Stimulated activated CD4-positive, alpha-beta T cell treated with anti-CD3 and anti-CD28 coated beads, Interleukin-2, amount 100 ng/mL, for 48 hours (primary cell): ENCODE measurements around the gene ENTPD6.
"Not testable (repeated sequence)": the region's sequence is repeated elsewhere in the genome, so short reads cannot be mapped to it uniquely, and the experiment has no call there.

Experiments
- DNase-seq, 2 donors: peaks; one replicate each; pipeline ENCODE4 v3.0.0-alpha.2; 2020

Gene ENTPD6

DNA sequence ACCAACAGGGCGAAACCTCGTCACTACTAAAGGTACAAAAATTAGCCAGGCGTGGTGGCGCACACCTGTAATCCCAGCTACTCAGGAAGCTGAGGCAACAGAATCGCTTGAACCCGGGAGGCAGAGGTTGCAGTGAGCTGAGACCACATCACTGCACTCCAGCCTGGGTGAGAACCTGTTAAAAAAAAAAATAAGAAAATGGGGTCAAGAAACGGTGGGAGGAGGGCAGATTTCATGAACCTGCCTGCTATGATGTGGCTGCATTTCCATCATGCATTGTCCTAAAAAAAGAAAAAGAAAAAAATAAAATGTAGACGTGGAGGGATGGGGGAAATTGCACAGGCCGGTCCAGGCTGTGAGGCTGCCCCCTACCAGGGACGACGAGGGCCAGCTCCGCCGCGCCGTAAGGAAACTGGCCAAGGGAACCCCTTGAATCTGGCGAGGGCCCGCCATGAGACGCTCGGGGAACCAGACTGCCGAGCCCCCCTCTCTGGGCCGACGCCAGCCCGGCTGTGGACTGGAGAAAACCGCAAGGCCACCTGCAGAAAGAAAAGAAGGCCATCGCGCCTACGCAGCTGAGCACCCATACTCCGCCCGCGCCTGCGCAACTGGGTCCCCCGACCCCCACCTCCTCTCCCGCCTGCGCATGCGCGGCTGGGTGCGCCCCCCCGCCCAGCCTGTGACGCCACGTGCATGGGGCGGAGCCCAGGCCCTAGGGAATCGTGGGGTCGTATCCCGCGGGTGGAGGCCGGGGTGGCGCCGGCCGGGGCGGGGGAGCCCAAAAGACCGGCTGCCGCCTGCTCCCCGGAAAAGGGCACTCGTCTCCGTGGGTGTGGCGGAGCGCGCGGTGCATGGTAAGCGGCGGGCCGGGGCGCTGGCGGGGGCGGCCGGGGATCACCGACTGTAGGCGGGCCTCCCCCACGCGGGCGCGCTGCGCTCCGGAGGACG is at the start of gene ENTPD6:
TSS of gene ENTPD6 (plus strand) at position 699 of the 948 bp plus-strand sequence. CDS start 10,825 bp downstream, outside the sequence.
- peak; percentile 85 to 89 for DNase-seq

DNA sequence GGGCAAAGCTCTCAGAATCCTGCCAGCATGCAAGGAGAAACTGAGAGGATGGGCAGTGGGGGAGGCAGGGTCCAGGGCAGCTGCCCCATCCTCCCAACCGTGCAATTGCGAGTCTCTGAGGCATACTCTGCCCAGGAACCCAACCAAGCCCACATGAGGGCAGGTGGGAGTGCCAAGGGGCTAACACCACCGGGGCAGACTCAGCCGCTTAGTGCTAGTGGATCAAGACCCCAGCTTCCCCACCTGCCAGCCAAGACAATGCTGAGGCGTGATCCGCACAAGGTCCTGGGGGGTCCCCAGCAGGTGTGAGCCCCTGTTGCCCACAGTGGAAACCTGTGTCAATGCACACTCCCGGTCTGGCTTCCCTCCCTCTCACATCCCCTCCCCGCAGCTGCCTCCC is 48.5 kb upstream of the ENTPD6 start:
- DNase-seq, result no peak

DNA sequence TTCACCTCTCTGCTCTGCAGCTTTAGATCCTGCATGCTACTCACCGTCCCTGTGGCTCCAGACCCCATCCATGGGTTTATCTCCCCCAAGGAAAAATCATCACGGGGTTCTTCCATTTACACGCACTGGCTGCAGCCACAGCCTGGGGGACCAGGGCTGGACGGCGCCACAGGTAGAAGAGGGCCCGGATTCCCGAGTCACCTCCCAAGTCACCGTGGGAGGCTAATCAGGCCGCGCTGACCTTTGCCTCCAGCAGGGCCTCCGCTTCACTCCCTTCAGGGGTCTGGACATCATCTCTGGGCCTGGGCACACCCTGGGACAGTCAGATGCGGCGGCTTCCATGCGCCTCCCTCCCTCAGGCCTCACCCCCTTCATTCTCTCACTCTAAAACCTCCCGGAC is 47.8 kb upstream of the ENTPD6 start:
- no peak for DNase-seq

DNA sequence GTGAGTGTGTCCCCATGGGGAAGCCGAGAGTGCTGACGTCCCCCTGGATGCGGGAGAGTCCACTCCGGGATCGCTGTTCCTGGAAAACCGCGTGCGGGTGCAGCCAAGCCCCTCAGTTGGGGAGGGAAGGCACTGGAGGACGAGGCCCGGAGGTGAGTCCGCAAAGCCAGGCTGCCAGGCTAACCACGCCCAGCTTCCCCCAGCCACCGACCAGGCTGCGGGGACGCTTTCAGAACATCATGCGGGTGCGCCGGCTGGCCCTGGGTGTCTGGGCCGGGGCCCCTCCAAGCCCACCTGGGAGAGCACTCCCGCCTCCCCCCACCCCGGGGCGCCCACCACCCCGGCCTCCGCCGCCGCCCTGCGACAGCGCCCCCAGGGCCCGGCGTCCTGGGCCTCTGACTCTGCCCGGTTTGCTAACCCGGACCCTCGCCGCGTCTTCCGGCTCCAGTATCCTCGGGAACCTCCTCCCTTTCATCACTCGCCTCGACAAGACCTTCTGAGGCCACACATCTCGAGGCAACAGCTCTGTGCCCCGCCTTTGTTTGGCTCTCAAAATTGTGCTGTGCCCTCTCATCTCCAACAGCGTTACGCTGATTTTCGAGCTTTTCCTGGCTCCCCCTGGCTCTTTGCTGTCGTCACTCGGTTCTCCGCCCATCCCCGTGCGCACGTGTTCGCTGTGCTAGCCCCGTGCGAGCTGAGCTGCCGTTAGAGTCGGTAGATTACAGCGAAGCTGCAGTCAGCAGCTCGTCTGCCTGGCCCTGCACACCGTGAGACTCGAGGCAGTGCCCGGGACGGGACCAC is 47.1 kb upstream of the ENTPD6 start:
- peak; percentile 35 to 44 for DNase-seq

DNA sequence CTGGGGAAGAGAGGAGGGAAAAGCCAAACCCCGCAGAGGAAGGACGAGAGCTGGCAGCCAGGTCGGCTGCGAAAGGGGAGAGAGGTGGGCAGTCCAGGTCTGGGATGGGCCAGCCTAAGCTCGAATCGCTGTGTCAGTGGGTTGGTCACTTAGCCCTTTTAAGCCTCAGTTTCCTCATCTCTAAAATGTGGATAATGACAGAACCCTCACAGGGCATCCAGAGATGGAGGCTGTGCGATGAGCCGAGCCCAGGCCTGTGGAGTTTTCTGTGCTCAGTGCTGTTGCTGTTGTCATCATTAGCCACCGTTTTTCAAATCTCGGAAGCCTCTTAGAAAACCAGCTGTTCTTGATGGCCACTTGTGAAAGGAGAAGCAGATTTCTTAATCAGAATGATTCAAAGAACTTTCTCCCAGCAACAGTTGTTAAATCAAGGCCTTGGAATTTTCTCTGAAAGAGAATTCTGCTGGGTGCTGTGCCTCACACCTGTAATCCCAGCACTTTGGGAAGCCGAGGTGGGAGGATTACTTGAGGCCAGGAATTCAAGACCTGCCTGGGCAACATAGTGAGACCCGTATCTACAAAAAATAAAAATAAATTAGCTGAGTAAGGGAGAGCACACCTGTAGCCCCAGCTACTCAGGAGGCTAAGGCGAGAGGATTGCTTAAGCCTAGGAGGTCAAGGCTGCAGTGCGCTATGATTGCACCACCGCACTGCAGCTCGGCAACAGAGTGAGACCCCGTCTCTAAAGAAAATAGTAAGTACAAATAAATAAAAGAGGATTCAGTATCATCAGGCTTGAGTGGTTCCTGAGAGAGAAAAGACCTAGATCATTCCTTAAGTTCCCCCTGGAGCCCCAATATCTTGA is 46.3 kb upstream of the ENTPD6 start:
- DNase-seq, result no peak

DNA sequence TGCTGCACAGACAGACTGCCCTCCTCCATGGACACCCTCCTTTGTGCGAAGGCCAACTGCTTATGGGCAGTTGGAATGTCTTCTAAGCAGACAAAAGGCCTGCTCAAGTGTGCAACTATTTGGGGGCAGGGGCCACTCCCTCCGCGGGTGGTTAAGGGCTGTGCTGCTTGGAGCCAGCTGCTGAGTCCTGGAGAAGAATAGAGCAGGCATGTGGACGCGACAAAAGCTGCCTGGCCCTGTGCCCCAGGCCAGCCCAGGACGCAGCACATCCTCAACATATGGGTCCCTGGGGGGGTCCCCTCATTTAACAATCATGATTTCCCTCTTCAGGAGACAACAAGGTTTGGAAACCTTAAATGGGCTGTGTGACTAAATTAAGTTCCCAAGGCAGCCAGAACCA is 45.5 kb upstream of the ENTPD6 start:
- DNase-seq, result no peak

DNA sequence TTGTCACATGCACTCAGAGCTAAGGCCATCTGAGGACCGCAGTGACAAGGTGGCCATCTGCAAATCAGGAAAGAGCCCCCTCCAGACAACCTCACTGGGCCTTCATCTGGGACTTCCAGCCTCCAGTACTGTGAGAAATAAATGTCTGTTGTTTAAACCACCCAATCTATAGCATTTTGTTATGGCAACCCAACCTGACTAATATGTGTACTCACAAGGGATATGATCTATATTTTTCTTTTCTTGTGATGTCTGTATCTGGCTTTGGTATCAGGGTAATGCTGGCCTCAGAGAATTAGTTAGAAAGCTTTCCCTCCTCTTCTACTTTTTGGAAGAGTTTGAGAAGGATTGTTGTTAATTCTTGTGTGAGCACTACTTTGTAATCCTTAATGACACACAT is 37.5 kb upstream of the ENTPD6 start:
- no peak for DNase-seq

DNA sequence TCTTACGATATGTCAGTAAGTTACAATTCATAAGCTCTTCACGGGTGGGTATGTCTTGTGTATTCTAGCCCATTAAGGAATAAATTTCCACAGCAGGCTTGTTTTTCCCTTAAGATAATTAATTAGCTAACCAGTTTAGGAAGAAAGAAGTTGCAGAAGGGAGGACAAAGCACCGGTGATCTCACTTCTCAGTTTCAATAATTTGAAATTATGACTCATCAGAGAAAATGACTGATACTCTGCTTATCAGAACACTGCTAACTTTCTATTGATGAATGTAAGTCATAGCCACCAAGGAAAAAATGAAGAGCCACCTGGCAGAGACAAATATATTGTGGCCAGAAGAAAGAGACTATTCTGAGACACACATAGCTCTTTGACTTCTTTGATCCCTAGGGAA is 35.0 kb upstream of the ENTPD6 start:
- DNase-seq, result no peak

DNA sequence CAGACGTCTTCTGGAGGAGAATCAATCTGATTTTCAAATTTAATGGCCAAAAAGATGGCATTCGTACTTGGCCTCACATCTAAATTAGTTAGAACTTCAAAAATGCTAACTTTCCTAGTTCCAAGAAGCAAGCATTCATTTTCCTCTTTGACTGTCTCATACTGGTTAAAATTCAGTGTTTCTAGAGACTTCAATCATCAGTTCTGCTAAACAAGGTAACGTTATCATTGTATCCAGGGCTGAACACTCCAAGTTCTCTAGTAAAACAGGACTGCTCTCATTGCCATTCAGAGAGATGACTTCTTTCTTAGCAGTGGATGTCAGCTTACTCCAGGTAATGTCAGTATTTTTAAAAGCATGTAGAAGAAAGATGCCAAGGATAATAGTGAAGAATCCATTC is 34.6 kb upstream of the ENTPD6 start:
- no peak for DNase-seq

DNA sequence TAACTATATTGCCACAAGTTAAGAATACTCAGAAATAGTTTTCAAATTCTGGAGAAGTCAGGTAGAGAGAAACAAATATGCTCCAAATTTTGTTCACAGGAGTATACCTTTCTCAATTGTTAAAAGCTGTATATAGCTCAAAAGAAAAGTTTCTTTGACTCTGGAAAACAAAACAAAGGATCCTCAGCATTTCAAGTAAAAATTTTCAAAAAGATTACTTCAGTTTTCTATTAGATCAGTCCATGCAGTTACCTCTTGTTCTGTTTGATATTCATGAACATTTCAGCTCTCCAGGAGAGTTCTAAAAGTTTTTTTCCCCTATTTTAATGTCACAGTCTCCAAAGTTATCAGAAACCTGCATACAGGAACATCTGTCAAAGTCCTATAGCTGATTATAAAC is 30.4 kb upstream of the ENTPD6 start:
- no peak for DNase-seq

DNA sequence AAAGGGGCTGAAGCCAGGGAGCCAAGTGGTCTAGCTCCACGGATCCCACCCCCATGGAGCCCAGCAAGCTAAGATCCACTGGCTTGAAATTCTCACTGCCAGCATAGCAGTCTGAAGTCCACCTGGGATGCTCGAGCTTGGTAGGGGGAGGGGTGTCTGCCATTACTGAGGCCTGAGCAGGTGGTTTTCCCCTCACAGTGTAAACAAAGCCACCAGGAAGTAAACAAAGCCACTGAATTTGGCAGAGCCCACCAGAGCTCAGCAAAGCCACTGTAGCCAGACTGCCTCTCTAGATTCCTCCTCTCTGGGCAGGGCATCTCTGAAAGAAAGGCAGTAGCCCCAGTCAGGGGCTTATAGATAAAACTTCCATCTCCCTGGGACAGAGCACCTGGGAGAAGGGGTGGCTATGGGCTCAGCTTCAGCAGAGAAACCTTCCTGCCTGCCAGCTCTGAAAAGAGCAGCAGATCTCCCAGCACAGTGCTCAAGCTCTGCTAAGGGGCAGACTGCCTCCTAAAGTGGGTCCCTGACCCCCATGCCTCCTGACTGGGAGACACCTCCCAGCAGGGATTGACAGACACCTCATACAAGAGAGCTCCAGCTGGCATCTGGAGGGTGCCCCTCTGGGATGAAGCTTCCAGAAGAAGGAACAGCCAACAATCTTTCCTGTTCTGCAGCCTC is 29.3 kb upstream of the ENTPD6 start:
- DNase-seq, result not testable (repeated sequence)

DNA sequence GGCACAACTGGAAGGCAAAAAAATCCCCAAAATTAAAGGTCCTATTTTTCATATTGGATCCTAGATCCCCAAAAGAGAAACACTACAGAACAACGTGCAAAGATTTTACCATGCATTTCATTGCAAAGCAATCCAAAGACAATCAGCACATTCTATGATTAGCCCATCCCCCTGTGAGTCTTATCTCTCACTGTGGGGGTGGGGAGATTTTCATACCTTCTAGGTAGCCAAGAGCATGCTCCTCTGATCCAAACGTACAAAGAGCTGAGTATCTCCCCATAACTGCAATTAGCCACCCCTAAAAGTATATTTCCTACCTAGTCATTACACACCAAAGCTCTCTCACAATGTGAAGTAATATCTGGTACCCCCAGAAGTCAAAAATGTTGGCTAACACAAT is 22.2 kb upstream of the ENTPD6 start:
- DNase-seq, result no peak

DNA sequence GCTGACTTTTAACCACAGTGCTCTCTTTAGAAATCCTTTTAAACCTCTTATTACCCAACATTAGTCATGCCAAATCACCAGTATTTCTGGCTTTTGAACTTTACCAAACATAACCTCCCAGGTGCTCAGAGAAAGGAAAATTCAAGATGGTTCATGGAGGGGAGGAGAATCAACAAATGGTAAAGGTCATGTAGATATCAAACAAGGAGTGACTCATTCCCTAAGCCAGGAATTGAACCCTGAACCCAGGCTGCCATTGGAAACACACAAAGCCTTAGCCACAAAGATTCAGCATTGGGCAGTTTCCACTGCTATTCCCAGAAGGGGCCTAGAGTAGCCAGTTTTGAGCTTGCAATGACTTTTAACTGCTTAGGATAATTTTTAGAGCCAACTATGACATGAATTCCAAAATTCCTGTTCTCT is 21.6 kb upstream of the ENTPD6 start:
- no peak for DNase-seq

DNA sequence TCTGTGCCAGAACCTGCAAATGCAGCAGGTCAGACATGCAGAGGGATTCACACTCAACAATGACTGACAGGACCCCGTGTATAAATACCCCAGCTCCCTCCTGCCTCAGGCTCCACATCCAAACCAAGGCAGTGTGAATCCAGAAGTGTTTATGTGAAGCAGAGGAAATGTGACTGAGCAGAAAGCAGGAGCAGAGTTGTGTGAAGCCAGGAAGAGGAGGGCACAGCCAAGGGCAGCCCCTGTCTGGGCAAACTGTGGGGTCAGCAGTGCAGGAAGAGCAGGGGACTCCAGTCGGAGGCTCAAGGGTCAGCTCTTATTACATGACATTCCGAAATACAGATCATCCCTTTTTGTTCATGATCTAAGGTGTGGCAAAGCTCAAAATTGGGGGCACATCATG is 19.3 kb upstream of the ENTPD6 start:
- no peak for DNase-seq

DNA sequence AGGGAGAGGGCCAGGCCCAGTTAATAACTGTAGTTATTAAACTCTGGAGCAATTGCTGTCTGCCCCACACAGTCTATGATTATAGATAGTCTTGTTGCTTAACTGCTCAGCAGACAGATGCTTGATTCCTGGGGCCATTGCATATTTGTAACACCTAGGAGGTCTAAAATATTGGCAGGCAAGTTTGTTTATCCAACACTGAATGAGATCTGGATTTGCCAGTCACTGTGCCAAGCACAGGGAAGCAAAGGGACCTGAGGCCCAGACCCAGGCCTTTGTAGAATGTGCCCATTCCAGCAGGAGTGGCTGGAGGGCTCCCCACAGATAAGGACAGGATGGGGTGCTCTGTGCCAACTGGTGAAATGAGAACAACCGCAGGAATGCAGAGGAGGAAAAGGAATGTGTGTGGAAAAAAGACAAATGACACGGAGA is 17.6 kb upstream of the ENTPD6 start:
- no peak for DNase-seq

DNA sequence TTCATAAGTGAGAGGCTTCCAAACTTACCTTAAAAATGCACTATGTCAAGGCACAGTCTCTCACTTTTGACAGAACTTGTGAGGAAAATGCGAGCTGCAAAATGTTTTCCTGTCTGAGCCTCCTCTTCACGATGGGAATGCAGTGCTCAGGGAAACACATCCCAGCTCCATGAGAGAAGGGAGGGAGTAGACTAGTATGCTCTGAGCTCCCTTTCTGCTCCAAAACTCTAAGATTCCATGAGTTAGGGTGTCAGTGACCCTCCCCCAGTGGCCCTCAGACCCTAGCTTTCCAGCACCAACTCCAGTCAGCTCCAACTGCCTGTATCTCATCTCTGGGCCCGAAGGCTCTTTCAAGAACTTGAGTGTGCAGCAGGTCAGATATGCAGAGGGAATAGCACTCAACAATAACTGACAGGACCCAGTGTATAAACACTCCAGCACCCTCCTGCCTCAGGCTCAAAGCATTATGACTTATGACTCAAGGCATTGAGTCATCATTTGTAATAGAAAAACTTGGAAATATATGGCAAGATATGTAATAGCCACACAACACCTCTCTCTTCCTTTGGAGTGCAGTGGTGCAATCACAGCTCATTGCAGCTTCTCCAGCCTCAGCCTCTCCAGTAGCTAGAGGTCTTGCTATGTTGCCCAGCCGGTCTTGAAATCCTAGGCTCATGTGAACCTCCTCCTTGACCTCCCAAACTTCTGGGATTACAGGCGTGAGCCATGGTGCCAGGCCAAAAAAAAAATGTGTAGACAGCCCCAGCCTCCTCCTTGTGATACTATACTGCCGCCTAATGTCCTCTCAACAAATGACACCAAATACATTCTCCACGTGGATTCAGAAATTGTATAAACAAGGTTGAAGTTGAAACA is 16.7 kb upstream of the ENTPD6 start:
- DNase-seq, result no peak

DNA sequence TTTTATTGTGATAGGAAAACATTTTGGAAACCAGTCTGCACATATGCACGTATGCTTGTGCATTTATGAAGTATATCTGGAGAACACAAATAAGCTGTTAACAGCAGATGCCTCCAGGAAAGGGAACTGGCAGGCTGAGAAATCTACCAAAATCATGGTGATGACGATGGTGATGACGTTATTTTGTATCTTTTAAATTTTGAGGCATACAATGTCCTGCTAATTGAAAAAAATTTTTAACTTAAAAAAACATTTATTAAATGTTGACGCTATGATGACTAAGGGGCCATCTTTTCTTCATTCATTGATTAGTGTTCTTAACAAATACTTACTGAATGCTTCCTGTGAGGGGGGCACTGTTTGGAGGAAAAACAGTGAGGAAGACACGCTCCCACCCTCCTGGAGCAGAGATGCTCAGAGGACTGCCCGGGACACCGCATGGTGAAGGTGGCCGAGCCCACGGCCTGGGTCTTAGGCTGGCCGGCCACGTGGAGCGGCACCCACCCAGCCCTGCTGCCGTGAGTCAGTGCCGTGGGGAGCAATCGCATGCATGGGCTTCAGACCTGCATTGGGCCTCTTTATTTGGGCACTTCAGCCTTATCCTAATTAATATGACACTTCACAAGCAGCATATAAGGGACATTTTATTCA is 15.9 kb upstream of the ENTPD6 start:
- no peak for DNase-seq

DNA sequence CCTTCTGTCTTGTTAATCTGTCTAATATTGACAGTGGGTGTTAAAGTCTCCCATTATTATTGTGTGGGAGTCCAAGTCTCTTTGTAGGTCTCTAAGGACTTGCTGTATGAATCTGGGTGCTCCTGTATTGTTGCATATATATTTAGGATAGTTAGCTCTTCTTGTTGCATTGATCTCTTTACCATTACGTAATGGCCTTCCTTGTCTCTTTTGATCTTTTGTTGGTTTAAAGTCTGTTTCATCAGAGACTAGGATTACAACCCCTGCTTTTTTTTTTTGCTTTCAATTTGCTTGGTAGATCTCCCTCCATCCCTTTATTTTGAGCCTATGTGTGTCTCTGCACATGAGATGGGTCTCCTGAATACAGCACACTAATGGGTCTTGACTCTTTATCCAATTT is 11.1 kb upstream of the ENTPD6 start:
- DNase-seq, result not testable (repeated sequence)

DNA sequence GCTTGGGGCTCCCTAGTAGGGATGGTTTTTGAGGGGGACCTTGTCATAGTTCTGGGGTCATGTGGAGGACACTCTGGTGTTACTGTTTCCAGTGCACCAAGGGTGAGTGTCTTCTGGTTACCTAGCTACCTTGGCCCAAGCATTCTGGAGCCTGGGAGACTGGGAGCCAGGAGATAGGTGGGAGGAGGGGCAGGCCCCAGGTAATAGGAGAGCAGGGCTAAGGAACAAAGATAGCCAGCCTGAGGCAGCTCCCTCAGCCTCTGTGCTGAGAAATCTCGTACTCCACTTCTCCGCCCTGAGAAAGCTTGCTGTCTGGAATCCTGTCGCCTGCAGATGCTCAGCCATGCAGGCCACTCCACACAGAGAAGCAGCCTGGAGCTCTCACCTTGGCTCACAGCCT is 8.3 kb upstream of the ENTPD6 start:
- DNase-seq, result no peak

DNA sequence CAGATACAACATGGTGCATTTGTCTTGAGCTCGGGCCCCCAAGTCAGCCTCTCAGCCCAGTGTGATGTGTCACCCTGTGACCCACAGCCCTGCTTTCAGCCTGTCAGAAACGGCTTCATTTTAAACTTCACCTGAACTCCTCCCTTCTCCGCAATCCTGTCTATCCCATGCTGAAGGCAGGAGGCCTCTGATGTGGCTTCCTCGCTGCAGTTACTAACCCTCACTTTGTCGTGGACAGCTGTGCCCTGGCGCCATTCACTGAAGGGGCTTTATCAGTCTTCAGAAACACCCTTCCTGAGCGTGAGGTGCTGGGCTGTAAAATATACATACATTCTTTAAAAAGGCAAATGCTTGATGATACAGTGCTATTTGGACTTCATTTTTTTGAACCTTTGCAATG is 7.9 kb upstream of the ENTPD6 start:
- DNase-seq, result no peak

DNA sequence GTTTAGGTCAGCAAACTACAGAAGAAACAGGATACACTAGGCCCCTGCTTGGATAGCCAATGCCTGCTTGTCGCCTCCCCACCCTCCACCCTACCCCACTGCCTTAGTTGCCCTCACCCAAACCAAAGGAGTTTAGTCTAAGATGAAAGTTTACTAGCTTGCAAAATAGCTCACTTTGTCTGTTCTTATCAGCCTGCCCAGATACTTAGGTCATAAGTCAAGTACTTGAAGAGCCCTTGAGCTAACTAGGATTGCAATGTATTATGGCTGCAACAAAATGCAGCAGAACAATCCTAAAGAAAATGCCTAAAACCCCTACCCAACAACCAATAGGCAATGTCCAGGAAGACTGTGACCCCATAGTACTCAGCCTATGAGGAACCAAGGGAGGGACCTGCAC is 7.3 kb upstream of the ENTPD6 start:
- no peak for DNase-seq
